KOPT-K1 (cell line): Measurements from ENCODE around the gene PFDN6.
"Not testable (repeated sequence)": the region's sequence is repeated elsewhere in the genome, so short reads cannot be mapped to it uniquely, and the experiment has no call there.

Source experiments
- H3K27ac ChIP-seq: fragments of 200-600 bp; sonication (generic); 2 replicates; pipeline ENCODE4 v1.5.1; 2016; ENCODE audit warnings: antibody characterized with exemption, mild to moderate bottlenecking, low read depth, low read length; ENCODE audit not compliant: poor library complexity, severe bottlenecking
- H3K36me3 ChIP-seq: fragments of 200-600 bp; sonication (generic); 2 replicates; pipeline ENCODE4 v1.5.1; 2017; ENCODE audit warnings: antibody characterized with exemption, mild to moderate bottlenecking, low read length, moderate library complexity; ENCODE audit not compliant: insufficient read depth
- H3K9me3 ChIP-seq: fragments of 200-600 bp; sonication (generic); 2 replicates; pipeline ENCODE4 v1.5.1; 2017; ENCODE audit warnings: antibody characterized with exemption, low read length, mild to moderate bottlenecking; ENCODE audit not compliant: insufficient read depth, poor library complexity, severe bottlenecking

Gene PFDN6

DNA sequence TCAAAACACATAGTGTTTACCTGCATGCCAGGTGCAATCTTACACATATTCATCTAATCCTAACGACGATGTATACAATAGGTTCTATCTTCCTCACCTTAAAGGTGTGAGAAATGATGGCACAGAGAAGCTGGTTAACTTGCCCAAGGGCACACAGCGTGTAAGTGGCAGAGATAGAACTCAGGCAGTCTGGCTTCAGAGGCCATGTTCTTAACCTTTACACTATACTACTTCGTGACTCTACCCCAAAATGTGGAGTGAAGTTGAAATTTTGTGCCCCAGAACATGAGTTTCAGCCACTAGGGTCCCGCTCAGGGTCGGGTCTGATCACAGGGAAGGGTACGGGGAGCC lies 18.3 kb upstream of the PFDN6 start:
- H3K9me3 ChIP-seq = no peaks in the 10 kb centered on the region
- H3K36me3 ChIP-seq = peaks cover 79% of the 10 kb centered on the region
- H3K27ac ChIP-seq = peak overlapping the region; percentile 93

DNA sequence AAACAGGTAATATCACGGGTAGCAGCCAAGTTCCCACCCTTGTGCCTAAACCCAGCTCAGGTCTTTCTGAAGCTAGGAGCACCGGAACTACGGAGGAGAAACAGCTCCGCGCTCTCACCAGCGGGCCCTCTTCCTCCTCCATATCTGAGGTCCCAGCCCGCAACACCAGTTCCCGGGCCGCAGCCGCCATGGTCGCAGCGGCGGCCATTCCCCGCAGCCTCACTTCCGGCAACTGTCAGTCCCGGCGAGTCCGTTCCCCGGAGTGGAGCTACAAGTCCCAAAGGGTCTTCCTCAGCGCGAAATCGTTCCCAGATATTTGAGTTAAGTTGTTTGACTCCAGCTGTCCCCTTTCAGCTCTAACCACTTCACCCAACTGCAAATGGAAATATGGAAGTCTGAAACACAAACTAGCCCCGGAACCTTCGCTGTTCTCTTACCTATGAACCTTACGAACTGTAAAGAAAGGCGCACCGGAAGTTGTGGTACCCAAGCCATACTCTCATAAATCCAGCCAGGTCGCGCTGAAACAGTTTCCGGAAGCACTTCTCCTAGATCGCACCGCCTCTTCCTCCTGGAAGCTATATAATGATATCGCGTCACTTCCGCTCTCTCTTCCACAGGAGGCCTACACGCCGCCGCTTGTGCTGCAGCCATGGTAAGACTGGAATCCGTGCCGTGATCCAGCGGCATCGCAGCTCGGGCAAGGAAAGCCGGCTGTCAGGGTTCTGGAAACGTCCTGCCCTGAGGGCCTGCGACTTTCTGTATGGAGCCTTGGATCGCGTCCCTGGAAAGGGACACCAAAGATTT lies 17.7 kb upstream of the PFDN6 start, which contains the start of the genes RPS18 and VPS52:
TSS of gene RPS18 (plus strand) at position 608 of the 807 bp plus-strand sequence. CDS start at position 653, 45 bp downstream.
TSS of gene VPS52 (minus strand) at position 409 of the 807 bp plus-strand sequence. CDS start at position 208, 201 bp downstream.
- Histone ChIP-seq H3K27ac (peak within 1 kb of the TSS; percentile 93), H3K9me3 (no peaks in the 10 kb centered on the region), H3K36me3 (peaks cover 79% of the 10 kb centered on the region)

DNA sequence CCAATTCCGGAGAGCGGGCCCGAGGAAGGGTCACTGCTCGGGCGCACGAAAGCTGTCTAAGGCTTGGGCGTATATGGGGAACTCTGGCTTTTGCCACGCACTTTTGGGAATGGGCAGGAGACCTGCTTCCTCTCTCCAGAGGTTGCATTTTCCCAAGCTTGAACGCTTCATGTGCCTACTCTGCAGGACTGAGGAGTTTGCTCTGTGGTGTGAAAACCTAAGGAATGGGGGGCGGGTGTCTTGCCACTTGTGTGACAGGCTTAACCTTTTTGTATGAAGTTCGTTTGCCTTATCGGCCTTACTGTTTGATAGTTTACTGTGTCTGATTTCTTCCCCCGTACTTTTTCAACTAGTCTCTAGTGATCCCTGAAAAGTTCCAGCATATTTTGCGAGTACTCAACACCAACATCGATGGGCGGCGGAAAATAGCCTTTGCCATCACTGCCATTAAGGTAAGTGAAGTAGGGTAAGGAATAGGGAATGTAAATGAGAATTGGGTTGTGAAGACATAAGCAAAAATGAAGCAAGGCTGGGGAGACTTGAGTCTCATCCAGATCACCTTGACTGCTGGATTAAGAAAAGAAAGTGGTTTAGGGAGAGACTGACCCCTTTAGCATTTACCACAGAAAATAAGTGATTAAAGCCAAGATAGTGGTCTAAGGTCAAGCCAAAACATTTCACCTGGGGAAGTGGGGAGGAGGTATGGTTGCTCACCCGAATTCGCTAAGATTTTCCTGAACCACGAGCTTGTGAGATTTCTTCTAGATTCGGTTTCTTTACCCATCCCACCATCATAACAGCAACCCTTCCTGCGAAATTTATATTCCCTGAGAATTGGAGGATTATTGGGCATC lies 16.9 kb upstream of the PFDN6 start:
- peaks cover 74% of the 10 kb centered on the region for H3K36me3 ChIP-seq
- H3K9me3 ChIP-seq = no peaks in the 10 kb centered on the region
- H3K27ac ChIP-seq = peak overlapping the region; percentile 93

DNA sequence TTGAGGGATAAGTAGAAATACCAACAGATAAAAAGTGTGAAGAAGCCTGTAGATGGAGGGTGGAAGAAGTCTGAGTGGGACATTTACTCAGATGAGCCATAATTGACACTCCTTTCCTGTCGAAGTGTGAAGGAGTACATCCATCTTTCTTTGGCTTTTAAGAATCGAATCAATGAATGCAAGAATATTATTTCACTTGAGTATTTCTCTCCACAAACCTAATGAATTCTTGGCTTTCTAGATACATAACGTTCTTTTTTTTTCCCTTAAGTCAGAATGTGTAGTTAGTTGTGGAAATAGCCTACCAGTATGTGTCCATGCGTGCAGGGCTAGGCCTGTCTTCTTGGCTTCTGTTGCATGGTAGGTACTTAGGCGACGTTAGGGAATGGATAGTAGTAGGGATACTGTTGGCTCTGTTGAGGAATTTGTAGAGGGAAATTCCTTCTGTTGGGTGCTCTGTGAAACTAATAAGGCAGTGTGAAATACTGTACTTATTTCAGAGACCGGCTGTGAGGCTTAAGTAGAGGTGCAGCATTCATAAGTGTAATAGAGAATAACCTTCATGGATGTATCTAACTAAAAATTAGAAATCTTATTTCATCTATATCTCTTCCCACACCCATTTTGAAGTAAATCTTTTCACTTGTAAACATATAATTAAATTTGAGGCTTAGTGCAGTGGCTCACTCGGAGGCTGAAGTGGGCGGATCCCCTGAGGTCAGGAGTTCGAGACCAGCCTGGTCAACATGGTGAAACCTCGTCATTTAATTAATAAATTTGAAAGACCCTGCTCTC lies 16.1 kb upstream of the PFDN6 start:
- Histone ChIP-seq H3K27ac (peak overlapping the region; percentile 93), H3K9me3 (no peaks in the 10 kb centered on the region), H3K36me3 (peaks cover 69% of the 10 kb centered on the region)

DNA sequence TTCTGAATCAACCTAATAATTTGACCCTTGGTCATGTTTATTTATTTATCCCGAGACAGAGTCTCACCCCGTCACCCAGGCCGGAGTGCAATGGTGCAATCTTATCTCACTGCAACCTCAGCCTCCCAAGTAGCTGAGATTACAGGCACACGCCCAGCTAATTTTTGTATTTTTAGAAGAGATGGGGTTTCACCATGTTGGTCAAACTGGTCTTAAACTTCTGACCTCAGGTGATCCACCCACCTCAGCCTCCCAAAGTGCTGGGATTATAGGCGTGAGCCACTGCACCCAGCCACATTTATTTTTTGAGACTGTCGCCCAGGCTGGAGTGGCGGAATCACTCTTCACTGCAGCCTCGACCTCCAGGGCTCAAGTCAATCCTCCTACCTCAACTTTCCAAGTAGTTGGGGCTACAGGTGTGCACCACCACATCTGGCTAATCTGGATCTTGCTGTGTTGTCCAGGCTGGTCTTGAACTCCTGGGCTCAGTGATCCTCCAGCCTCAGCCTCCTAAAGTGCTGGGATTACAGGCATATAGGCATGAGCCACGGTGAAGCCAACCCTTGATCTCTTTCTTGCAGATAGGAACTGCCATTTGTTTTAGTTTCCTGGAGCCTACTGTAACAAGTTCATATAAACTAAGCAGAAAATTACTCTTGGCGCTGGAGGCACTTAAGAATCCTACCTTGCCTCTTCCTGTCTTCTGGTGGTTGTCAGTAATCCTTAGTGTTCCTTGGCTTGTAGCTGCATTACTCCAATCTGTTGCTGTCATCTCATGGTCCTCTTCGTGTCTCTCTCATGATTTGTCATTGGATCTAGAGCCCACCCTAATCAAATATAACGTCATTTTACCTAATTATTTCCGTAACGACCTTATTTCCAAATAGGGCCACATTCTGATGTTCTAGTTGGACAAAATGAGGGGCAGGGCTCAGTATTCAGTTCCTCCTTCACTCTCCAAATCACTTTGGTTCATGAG lies 15.2 kb upstream of the PFDN6 start:
- Histone ChIP-seq H3K9me3 (no peaks in the 10 kb centered on the region), H3K36me3 (peaks cover 69% of the 10 kb centered on the region), H3K27ac (peak overlapping the region; percentile 2)

DNA sequence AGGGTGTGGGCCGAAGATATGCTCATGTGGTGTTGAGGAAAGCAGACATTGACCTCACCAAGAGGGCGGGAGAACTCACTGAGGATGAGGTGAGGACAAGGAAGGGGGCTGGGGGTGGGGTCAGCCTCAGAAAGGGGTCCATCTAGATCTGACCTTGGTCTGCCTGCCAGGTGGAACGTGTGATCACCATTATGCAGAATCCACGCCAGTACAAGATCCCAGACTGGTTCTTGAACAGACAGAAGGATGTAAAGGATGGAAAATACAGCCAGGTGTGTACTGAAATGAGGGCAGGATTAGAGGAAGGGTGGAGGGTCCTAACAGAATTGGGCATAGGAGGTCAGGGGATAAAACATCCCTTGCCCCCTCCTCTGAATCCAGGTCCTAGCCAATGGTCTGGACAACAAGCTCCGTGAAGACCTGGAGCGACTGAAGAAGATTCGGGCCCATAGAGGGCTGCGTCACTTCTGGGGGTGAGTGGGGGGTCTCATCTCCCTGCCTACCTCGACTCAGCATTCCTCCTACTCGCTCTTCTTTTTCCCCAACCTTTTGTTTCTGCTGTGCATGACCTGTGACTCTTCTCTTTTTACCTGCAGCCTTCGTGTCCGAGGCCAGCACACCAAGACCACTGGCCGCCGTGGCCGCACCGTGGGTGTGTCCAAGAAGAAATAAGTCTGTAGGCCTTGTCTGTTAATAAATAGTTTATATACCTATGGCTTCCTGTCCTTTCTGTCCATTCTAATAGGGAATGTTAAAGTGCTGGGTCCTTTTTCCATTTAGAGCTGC lies 13.4 kb upstream of the PFDN6 start:
- not testable (repeated sequence) for H3K9me3 ChIP-seq
- H3K36me3 ChIP-seq = peaks cover 77% of the 10 kb centered on the region
- peak overlapping the region; percentile 74 for H3K27ac ChIP-seq

DNA sequence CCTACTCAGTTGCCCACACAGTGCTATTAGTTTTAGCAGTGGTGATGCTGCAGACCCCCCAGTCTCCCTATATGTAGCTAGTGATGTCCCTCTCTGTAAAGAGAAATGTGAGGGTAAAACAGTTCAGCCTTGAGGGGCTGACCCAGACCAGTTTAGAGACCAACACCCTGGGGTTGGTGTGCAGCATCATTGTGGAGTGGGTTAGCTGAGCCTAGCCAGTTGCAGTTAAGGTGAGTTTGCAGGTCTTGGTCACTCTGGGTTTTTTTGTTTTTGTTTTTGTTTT lies 12.9 kb upstream of the PFDN6 start:
- Histone ChIP-seq H3K27ac (peak overlapping the region; percentile 74), H3K36me3 (peaks cover 82% of the 10 kb centered on the region), H3K9me3 (no peaks in the 10 kb centered on the region)

DNA sequence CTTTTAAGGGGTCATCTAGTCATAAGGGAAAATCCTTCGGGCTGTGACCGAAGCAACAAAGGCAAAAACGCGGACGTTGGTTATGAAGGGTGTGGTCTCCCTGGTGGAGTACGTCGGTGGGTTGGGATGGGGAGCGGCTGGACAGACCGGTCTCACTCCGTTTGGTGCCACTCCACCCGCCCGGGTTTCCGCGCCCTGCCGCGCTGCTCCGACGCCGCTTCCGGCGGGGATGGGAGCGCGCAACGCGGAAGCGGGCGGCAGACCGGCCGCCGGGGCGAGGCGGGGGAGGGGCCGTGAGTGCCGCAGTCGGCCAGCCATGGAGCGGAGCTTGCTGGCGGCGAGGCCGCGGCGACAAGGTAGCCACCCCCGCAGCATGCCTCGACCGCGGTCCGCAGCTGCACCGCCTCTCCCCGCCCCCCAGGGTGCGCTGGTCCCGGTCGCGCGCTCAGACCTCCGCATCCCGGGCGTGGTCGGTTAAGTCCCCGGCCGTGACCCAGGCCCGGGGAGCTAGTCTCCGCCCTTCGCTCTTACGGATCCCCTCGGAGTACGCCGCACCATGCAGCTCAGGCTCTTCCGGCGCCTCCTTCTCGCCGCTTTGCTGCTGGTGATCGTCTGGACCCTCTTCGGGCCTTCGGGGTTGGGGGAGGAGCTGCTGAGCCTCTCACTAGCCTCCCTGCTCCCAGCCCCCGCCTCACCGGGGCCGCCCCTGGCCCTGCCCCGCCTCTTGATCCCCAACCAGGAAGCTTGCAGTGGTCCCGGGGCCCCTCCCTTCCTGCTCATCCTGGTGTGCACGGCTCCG lies 12.3 kb upstream of the PFDN6 start, which contains the start of gene B3GALT4:
TSS of gene B3GALT4 (plus strand) at position 260 of the 799 bp plus-strand sequence. CDS start at position 557, 297 bp downstream.
- Histone ChIP-seq H3K36me3 (peaks cover 88% of the 10 kb centered on the region), H3K27ac (peak within 1 kb of the TSS; percentile 74), H3K9me3 (no peaks in the 10 kb centered on the region)

DNA sequence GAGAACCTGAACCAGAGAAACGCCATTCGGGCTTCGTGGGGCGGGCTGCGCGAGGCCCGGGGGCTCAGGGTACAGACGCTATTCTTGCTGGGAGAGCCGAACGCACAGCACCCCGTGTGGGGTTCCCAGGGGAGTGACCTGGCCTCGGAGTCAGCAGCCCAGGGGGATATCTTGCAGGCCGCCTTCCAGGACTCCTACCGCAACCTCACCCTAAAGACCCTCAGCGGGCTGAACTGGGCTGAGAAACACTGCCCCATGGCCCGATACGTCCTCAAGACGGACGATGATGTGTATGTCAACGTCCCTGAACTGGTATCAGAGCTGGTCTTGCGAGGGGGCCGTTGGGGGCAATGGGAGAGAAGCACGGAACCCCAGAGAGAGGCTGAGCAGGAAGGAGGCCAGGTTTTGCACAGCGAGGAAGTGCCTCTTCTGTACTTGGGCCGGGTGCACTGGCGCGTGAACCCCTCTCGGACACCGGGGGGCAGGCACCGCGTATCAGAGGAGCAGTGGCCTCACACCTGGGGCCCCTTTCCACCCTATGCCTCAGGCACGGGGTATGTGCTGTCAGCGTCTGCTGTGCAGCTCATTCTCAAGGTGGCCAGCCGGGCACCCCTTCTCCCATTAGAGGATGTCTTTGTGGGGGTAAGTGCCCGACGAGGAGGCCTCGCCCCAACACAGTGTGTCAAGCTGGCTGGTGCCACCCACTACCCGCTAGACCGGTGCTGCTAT lies 11.6 kb upstream of the PFDN6 start:
- Histone ChIP-seq H3K36me3 (peaks cover 90% of the 10 kb centered on the region), H3K9me3 (no peaks in the 10 kb centered on the region), H3K27ac (peak overlapping the region; percentile 74)

DNA sequence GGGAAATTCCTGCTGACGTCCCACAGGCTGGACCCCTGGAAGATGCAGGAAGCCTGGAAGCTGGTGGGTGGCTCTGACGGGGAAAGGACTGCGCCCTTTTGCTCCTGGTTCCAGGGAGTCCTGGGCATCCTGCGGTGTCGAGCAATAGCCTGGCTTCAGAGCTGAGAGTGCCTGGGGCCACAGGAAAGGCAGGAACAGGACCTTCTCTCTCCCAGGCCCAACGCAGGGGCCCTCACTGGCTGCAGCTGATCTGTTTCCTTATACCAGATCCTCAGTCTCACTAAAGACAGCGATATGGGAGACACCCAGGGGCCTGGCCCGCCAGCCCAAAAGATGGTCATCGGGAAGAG lies 11.0 kb upstream of the PFDN6 start:
- peaks cover 90% of the 10 kb centered on the region for H3K36me3 ChIP-seq
- no peak overlapping the region for H3K27ac ChIP-seq
- no peaks in the 10 kb centered on the region for H3K9me3 ChIP-seq

DNA sequence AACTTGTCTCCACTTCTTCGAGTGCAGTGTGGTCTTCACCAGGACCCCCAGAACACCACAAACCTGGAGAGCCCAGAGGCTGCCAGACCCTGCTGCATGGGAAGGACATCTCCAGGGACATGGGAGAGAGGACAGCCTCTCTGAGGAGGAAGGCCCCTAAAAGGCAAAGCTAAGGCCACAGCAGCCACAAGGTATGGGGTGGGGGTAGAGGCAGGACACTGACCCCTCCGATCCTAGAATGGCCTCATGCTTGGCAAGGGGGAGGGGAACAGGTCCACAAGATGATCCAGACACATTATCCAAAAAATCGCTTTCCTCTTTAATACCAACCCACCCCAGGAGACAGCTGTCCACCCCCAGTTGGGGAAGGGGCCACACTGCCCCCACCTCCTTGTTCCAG lies 10.6 kb upstream of the PFDN6 start:
- Histone ChIP-seq H3K27ac (no peak overlapping the region), H3K9me3 (no peaks in the 10 kb centered on the region), H3K36me3 (peaks cover 90% of the 10 kb centered on the region)

DNA sequence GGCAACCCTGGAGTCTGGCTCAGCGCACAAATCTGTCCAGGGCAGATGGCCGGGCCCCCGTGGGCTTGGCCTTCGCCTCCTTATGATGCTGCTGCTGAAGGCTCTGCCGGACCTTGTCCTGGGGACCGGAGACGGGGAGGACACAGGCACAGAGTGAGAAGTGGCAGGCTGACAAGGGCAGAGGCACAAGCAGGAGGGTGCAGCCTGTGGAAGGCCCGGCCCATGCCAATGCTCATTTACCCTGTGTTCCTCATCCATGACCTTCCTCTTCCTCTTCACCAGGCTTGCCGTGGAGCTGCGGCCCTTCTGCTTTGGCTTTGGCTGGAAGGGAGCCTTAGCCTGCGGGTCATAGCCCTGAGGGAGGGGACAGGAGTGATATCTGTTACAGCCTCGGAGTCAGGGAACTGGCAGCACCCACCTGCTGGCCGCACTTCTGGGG lies 10.1 kb upstream of the PFDN6 start:
- Histone ChIP-seq H3K36me3 (peaks cover 90% of the 10 kb centered on the region), H3K9me3 (no peaks in the 10 kb centered on the region), H3K27ac (no peak overlapping the region)
